Measurements from ENCODE around the gene ATP5MG.

Gene ATP5MG

DNA sequence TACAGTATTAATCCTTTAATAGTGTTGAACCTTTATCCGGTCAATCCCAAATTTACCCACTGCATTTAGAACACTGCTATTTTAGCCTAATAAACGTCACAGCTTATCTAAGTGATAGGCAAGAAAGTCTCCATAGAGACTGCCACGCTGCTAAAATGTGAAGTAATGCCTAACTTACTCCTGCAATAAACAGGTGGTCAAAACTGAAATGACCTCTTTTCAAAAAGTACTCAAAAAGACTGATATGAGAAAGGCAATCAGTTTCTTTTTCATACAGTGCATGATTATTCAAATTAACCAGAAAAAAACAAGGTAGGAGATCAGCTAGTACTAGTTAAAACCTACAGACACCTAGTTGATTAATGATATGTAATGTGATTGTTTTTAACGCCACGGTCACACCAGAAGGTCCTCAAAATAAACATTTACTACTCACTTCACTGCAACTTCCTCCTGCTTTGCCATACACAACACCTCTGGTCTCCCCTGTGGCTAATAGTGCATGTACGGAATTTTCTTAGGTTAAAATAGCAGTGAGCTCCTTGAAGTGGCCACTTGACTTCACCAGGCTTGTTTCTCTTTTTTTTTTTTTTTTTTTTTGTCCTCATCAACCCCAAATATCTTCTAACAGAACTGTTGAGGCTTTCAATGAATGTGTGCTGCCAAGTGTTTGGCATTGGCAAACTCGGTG, 8.8 kb downstream of the ATP5MG start:
- no peak overlapping the region for H2BK120ac ChIP-seq (ENCODE audit: insufficient read depth, low read length, poor library complexity)
- no peak overlapping the region for H3K9ac ChIP-seq (ENCODE audit: low read length)
- H4K12ac ChIP-seq (ENCODE audit: low read depth, low read length) = no peak overlapping the region
- no peak overlapping the region for H2AFZ ChIP-seq (ENCODE audit: insufficient read depth, low read length, poor library complexity)
- no peaks in the 10 kb centered on the region for H3K4me1 ChIP-seq (ENCODE audit: control insufficient read depth in 1 of 2, insufficient read depth in 2 of 2, low read length in 2 of 2)
- H3K4me3 ChIP-seq (ENCODE audit: low read depth, low read length) = no peak overlapping the region
- peaks cover 6 to 14% of the 10 kb centered on the region in 2 experiments for H3K36me3 ChIP-seq (ENCODE audit: control insufficient read depth in 1 of 2, insufficient read depth in 2 of 2, low read length in 2 of 2)
- no peak overlapping the region for H4K91ac ChIP-seq (ENCODE audit: low read depth, low read length)
- H3K23ac ChIP-seq (ENCODE audit: low read length) = no peak overlapping the region
- no peak for DNase-seq
- H3K79me1 ChIP-seq (ENCODE audit: low read length) = no peaks in the 10 kb centered on the region
- H3K79me2 ChIP-seq (ENCODE audit: control insufficient read depth, insufficient read depth, low read length, poor library complexity) = no peaks in the 10 kb centered on the region
- no peak overlapping the region for H2BK12ac ChIP-seq (ENCODE audit: low read length)
- H3K27me3 ChIP-seq (ENCODE audit: insufficient read depth, low read length) = no peaks in the 10 kb centered on the region
- H3K14ac ChIP-seq (ENCODE audit: low read length) = no peak overlapping the region
- no peak overlapping the region for H3K4ac ChIP-seq (ENCODE audit: low read depth, low read length)
- no CpG with 5 or more reads among the region's 7 CpGs for WGBS (ENCODE audit: extremely low coverage, insufficient coverage, insufficient read length)
- H3K27ac ChIP-seq (ENCODE audit: low read depth, low read length) = no peak overlapping the region
- H2AK5ac ChIP-seq (ENCODE audit: low read length) = no peak overlapping the region
- no peak overlapping the region for H4K8ac ChIP-seq (ENCODE audit: low read depth, low read length)
- H2BK5ac ChIP-seq (ENCODE audit: low read depth, low read length, poor library complexity) = no peak overlapping the region
- H3K4me2 ChIP-seq (ENCODE audit: low read length) = no peak overlapping the region
- no peak overlapping the region for H3K18ac ChIP-seq (ENCODE audit: low read length)
- H3K9me3 ChIP-seq (ENCODE audit: insufficient read depth, low read depth, low read length) = no peaks in the 10 kb centered on the region

DNA sequence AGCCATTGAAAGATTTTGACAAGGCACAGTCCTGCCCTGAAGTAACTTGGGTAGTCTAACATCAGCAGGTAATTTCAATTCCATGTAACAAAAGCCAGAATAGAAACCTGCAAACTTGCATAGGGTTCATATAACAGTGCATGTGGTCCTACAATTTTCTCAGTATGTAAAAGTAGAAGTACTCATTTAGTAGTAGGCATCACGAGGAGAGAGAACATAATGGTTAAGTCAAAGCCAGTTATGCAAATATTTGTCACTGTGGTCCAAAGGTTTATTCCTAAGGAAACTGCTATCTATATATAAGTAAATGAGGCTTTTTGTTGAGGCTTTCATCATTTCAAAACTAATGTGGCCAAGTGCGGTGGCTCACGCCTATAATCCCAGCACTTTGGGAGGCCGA, 10.1 kb downstream of the ATP5MG start:
- Histone ChIP-seq H3K79me1 (ENCODE audit: low read length) (no peaks in the 10 kb centered on the region), H2BK120ac (ENCODE audit: insufficient read depth, low read length, poor library complexity) (no peak overlapping the region), H3K4me2 (ENCODE audit: low read length) (no peak overlapping the region), H2AK5ac (ENCODE audit: low read length) (no peak overlapping the region), H3K27me3 (ENCODE audit: insufficient read depth, low read length) (no peaks in the 10 kb centered on the region), H3K9ac (ENCODE audit: low read length) (no peak overlapping the region), H2BK12ac (ENCODE audit: low read length) (no peak overlapping the region), H3K36me3 (ENCODE audit: control insufficient read depth in 1 of 2, insufficient read depth in 2 of 2, low read length in 2 of 2) (peaks cover 6 to 10% of the 10 kb centered on the region in 2 experiments), H3K23ac (ENCODE audit: low read length) (no peak overlapping the region), H4K91ac (ENCODE audit: low read depth, low read length) (no peak overlapping the region), H3K4me3 (ENCODE audit: low read depth, low read length) (no peak overlapping the region), H4K12ac (ENCODE audit: low read depth, low read length) (no peak overlapping the region), H3K9me3 (ENCODE audit: insufficient read depth, low read depth, low read length) (no peaks in the 10 kb centered on the region), H3K79me2 (ENCODE audit: control insufficient read depth, insufficient read depth, low read length, poor library complexity) (no peaks in the 10 kb centered on the region), H3K14ac (ENCODE audit: low read length) (no peak overlapping the region), H2AFZ (ENCODE audit: insufficient read depth, low read length, poor library complexity) (no peak overlapping the region), H3K18ac (ENCODE audit: low read length) (no peak overlapping the region), H2BK5ac (ENCODE audit: low read depth, low read length, poor library complexity) (no peak overlapping the region), H3K4ac (ENCODE audit: low read depth, low read length) (no peak overlapping the region), H3K27ac (ENCODE audit: low read depth, low read length) (no peak overlapping the region), H3K4me1 (ENCODE audit: control insufficient read depth in 1 of 2, insufficient read depth in 2 of 2, low read length in 2 of 2) (no peaks in the 10 kb centered on the region), H4K8ac (ENCODE audit: low read depth, low read length) (no peak overlapping the region)
- DNase-seq = no peak
- WGBS (ENCODE audit: extremely low coverage, insufficient coverage, insufficient read length) = no CpG with 5 or more reads among the region's 4 CpGs

DNA sequence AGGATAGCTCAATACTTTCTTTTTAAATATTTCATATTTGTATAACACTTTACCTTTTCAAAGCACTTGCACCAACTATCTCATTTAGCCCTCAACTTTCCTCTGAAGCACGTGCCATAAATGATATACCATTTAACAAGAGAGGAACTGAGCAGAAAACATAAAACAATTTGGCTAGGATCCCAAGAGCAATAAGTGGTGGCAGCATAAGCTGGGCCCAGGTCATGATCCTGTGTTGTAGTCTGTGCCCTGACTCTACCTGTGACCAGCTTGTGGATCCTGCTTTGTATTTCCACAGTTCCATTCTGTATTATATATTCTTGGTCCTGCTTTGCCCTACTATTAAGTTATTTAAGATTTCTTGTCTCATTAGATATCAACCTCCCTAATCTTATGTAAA, 11.5 kb downstream of the ATP5MG start:
- Histone ChIP-seq H3K14ac (ENCODE audit: low read length) (no peak overlapping the region), H3K23ac (ENCODE audit: low read length) (no peak overlapping the region), H3K36me3 (ENCODE audit: control insufficient read depth in 1 of 2, insufficient read depth in 2 of 2, low read length in 2 of 2) (peaks cover 1 to 3% of the 10 kb centered on the region in 2 experiments), H3K4me3 (ENCODE audit: low read depth, low read length) (no peak overlapping the region), H2AFZ (ENCODE audit: insufficient read depth, low read length, poor library complexity) (no peak overlapping the region), H3K27me3 (ENCODE audit: insufficient read depth, low read length) (no peaks in the 10 kb centered on the region), H2BK5ac (ENCODE audit: low read depth, low read length, poor library complexity) (no peak overlapping the region), H4K8ac (ENCODE audit: low read depth, low read length) (no peak overlapping the region), H3K27ac (ENCODE audit: low read depth, low read length) (no peak overlapping the region), H3K9ac (ENCODE audit: low read length) (no peak overlapping the region), H3K79me1 (ENCODE audit: low read length) (no peaks in the 10 kb centered on the region), H3K18ac (ENCODE audit: low read length) (no peak overlapping the region), H4K91ac (ENCODE audit: low read depth, low read length) (no peak overlapping the region), H4K12ac (ENCODE audit: low read depth, low read length) (no peak overlapping the region), H3K9me3 (ENCODE audit: insufficient read depth, low read depth, low read length) (no peaks in the 10 kb centered on the region), H3K4ac (ENCODE audit: low read depth, low read length) (no peak overlapping the region), H3K4me2 (ENCODE audit: low read length) (no peak overlapping the region), H2BK12ac (ENCODE audit: low read length) (no peak overlapping the region), H3K79me2 (ENCODE audit: control insufficient read depth, insufficient read depth, low read length, poor library complexity) (no peaks in the 10 kb centered on the region), H3K4me1 (ENCODE audit: control insufficient read depth in 1 of 2, insufficient read depth in 2 of 2, low read length in 2 of 2) (no peaks in the 10 kb centered on the region), H2AK5ac (ENCODE audit: low read length) (no peak overlapping the region), H2BK120ac (ENCODE audit: insufficient read depth, low read length, poor library complexity) (no peak overlapping the region)
- WGBS (ENCODE audit: extremely low coverage, insufficient coverage, insufficient read length) = no CpG with 5 or more reads among the region's 1 CpG
- no peak for DNase-seq

DNA sequence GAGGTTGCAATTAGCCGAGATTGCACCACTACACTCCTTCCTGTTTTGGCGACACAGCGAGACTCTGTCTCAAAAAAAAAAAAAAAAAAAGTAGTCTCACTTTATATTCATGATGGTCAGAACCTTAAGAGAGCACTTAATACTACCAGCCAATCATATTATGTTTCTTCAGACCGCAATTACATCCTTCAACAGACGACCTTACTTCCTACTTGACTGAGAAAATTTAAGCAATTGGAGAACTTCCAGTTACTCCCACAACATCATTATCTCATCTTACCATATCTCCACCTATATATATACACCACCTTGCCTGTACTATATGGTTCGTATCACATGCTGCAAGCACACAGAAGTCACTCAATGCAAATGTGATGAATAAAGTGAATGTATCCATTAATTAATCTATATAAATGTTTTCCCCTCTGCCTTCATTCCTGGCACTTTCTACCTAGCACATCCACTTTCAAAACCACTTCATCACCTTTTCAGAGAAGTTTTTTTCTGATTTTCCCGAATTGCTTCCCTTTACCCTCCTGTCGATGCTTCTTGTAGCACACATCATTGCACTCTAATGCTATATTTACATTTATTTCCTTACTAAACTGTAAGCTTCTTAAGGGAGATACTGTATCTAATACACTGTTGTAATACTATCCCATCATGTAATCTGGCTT, 13.8 kb downstream of the ATP5MG start:
- DNase-seq = no peak
- no peak overlapping the region for H2AK5ac ChIP-seq (ENCODE audit: low read length)
- H2BK120ac ChIP-seq (ENCODE audit: insufficient read depth, low read length, poor library complexity) = no peak overlapping the region
- H3K79me1 ChIP-seq (ENCODE audit: low read length) = no peaks in the 10 kb centered on the region
- H4K8ac ChIP-seq (ENCODE audit: low read depth, low read length) = no peak overlapping the region
- H4K91ac ChIP-seq (ENCODE audit: low read depth, low read length) = no peak overlapping the region
- no peak overlapping the region for H3K4me2 ChIP-seq (ENCODE audit: low read length)
- H3K27ac ChIP-seq (ENCODE audit: low read depth, low read length) = no peak overlapping the region
- H2BK12ac ChIP-seq (ENCODE audit: low read length) = no peak overlapping the region
- H2AFZ ChIP-seq (ENCODE audit: insufficient read depth, low read length, poor library complexity) = no peak overlapping the region
- no peak overlapping the region for H3K23ac ChIP-seq (ENCODE audit: low read length)
- H3K4me3 ChIP-seq (ENCODE audit: low read depth, low read length) = no peak overlapping the region
- H3K18ac ChIP-seq (ENCODE audit: low read length) = no peak overlapping the region
- H3K9me3 ChIP-seq (ENCODE audit: insufficient read depth, low read depth, low read length) = no peaks in the 10 kb centered on the region
- no peaks in the 10 kb centered on the region for H3K4me1 ChIP-seq (ENCODE audit: control insufficient read depth in 1 of 2, insufficient read depth in 2 of 2, low read length in 2 of 2)
- H2BK5ac ChIP-seq (ENCODE audit: low read depth, low read length, poor library complexity) = no peak overlapping the region
- no peak overlapping the region for H3K14ac ChIP-seq (ENCODE audit: low read length)
- H3K36me3 ChIP-seq (ENCODE audit: control insufficient read depth in 1 of 2, insufficient read depth in 2 of 2, low read length in 2 of 2) = peaks cover 0 to 3% of the 10 kb centered on the region in 2 experiments
- no peak overlapping the region for H4K12ac ChIP-seq (ENCODE audit: low read depth, low read length)
- no peak overlapping the region for H3K4ac ChIP-seq (ENCODE audit: low read depth, low read length)
- WGBS (ENCODE audit: extremely low coverage, insufficient coverage, insufficient read length) = no CpG with 5 or more reads among the region's 8 CpGs
- no peak overlapping the region for H3K9ac ChIP-seq (ENCODE audit: low read length)
- no peaks in the 10 kb centered on the region for H3K79me2 ChIP-seq (ENCODE audit: control insufficient read depth, insufficient read depth, low read length, poor library complexity)
- H3K27me3 ChIP-seq (ENCODE audit: insufficient read depth, low read length) = no peaks in the 10 kb centered on the region

Measured in trophoblast cell (in vitro differentiated cells and primary cell).